ENCODE measurements around the gene KIR3DL1.

Gene KIR3DL1

DNA sequence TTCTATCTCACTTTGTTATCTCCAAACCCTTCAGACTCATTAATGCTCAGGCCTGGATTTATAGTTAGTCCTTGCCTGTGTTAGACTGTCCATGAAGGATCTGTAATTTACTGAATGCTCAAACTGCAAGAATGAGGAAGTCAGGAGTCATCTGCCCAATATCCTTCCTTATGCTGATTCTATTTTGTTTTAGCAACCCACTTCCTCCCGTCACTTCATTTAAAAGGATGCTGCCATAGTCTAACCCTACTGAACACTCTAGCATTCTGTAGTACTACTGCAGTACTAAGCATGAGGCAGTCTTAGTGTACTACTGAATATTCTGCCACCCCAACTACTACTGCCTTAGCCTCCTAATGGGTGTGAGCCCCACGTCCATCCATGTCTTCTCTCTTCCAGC is 59.2 kb downstream of the KIR3DL1 start:
- H3K4me3 ChIP-seq (ENCODE audit: low read depth, low read length), result no peak overlapping the region
- POLR2A ChIA-PET, result no interaction called here
- TF ChIP-seq, protein P1, sequence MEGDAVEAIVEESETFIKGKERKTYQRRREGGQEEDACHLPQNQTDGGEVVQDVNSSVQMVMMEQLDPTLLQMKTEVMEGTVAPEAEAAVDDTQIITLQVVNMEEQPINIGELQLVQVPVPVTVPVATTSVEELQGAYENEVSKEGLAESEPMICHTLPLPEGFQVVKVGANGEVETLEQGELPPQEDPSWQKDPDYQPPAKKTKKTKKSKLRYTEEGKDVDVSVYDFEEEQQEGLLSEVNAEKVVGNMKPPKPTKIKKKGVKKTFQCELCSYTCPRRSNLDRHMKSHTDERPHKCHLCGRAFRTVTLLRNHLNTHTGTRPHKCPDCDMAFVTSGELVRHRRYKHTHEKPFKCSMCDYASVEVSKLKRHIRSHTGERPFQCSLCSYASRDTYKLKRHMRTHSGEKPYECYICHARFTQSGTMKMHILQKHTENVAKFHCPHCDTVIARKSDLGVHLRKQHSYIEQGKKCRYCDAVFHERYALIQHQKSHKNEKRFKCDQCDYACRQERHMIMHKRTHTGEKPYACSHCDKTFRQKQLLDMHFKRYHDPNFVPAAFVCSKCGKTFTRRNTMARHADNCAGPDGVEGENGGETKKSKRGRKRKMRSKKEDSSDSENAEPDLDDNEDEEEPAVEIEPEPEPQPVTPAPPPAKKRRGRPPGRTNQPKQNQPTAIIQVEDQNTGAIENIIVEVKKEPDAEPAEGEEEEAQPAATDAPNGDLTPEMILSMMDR (IDR thresholded peaks at IDR 0.05; ENCODE audit: insufficient read depth, low read length, missing control alignments), result no peak
- DNase-seq (ENCODE audit: low read depth, low spot score), result no peak
- CTCF ChIA-PET, result no interaction called here

DNA sequence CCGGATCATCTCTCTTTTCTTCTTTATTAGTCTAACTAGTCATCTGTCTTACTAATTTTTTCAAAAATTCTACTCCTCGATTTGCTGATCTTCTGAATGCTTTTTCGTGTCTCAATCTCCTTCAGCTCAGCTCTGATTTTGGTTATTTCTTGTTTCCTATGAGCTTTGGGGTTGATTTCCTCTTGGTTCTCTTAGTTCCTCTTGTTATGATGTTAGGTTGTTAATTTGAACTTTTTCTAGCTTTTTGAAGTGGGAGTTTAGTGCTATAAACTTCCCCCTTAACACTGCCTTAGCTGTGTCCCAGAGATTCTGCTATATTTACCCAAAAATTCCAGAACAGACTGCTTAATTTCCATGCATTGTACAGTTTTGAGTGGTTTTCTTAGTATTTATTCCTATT is 61.2 kb downstream of the KIR3DL1 start:
- no peak overlapping the region for H3K4me3 ChIP-seq (ENCODE audit: low read depth, low read length)
- TF ChIP-seq, protein P1 (IDR thresholded peaks at IDR 0.05; ENCODE audit: insufficient read depth, low read length, missing control alignments), result no peak
- CTCF ChIA-PET, result no interaction called here
- no peak for DNase-seq (ENCODE audit: low read depth, low spot score)
- POLR2A ChIA-PET, result no interaction called here
